HepG2 (cell line): ENCODE measurements around the gene EGFLAM. TPM values are rescaled to one million over a fixed set of nuclear protein-coding genes. Genes with fewer than 3 reads are reported as not detected.

ENCODE experiments used
- ATAC-seq: fragments of 200-7000 bp; cut with Tn5 transposase; 3 replicates; pipeline ENCODE4 v1.9.1; 2020; ENCODE audit warnings: mild to moderate bottlenecking, moderate library complexity
- BruUV-seq: library from RNA; stranded (reverse); fragments of 400-500 nt; replicated peaks from 2 replicates; lab custom pipeline; 2021; lab: Mats Ljungman, UMichigan
- CTCF ChIA-PET: fragments of 300-600 bp; formaldehyde crosslinking; extraction: SDS; loops from one replicate; lab custom pipeline; 2021; ENCODE audit warnings: low total read pairs, inconsistent platforms, low intra/inter-chr PET ratio; lab: Yijun Ruan, JAX
- POLR2A ChIA-PET: fragments of 350-600 bp; sonication (Branson Sonifier 250); formaldehyde crosslinking; loops from one replicate; lab custom pipeline; 2020; ENCODE audit warnings: antibody characterized with exemption, inconsistent platforms; lab: Yijun Ruan, JAX
- DNase-seq: peaks from one replicate; pipeline ENCODE4 v3.0.0-alpha.2; 2015; ENCODE audit warnings: low spot score
- FAIRE-seq: peaks from 3 replicates; lab custom pipeline; 2011; peaks lifted over from hg19 to GRCh38; lab: Jason Lieb, UNC
- H2AFZ ChIP-seq: one replicate; pipeline ENCODE4 v1.6.1; 2011; ENCODE audit warnings: low read length, inconsistent platforms
- H3K27ac ChIP-seq: fragments of 300-600 bp; 3 replicates; pipeline ENCODE4 v1.8.0; 2011; ENCODE audit warnings: mixed run types, mild to moderate bottlenecking, mixed read lengths, low read length, inconsistent platforms; ENCODE audit not compliant: insufficient read depth; ENCODE audit errors: extremely low read length
- H3K27me3 ChIP-seq, 2 experiments: fragments of 200-600 bp in 1 of 2; 2 replicates in 1 of 2; 3 replicates in 1 of 2; pipeline versions ENCODE4 v1.6.0 to v1.8.0; 2011; ENCODE audit warnings: low read length in 2 of 2, mild to moderate bottlenecking in 2 of 2, moderate library complexity in 2 of 2, inconsistent platforms in 1 of 2; ENCODE audit not compliant: insufficient read depth in 2 of 2, control insufficient read depth in 1 of 2
- H3K36me3 ChIP-seq, 2 experiments: fragments of 200-600 bp in 1 of 2; replicated peaks in 1 of 2; 2 replicates in 1 of 2; 3 replicates in 1 of 2; pipeline versions ENCODE4 v1.5.1 to v1.8.0; 2011; ENCODE audit warnings: low read length in 2 of 2, inconsistent platforms in 1 of 2; ENCODE audit not compliant: insufficient read depth in 2 of 2, control insufficient read depth in 1 of 2
- H3K4me1 ChIP-seq: 2 replicates; pipeline ENCODE4 v1.5.1; 2012; ENCODE audit warnings: low read length, inconsistent platforms; ENCODE audit not compliant: insufficient read depth
- H3K4me2 ChIP-seq: 2 replicates; pipeline ENCODE4 v1.6.0; 2011; ENCODE audit warnings: low read depth, low read length, inconsistent platforms
- H3K4me3 ChIP-seq, 3 experiments: fragments of 200-600 bp in 1 of 3; sonication (generic), shearing (Covaris generic) in 1 of 3; replicated peaks in 1 of 3; 2 replicates each; pipeline ENCODE4 v1.5.1; 2011 to 2016; ENCODE audit warnings: low read length in 3 of 3, inconsistent platforms in 2 of 3, low read depth in 2 of 3, mild to moderate bottlenecking in 2 of 3, control low read depth in 1 of 3, mixed read lengths in 1 of 3; ENCODE audit not compliant: insufficient read depth in 1 of 3
- H3K79me2 ChIP-seq: one replicate; pipeline ENCODE4 v1.6.1; 2011; ENCODE audit warnings: low read length, inconsistent platforms; ENCODE audit not compliant: insufficient read depth
- H3K9ac ChIP-seq: 2 replicates; pipeline ENCODE4 v1.6.0; 2011; ENCODE audit warnings: mild to moderate bottlenecking, low read depth, low read length, inconsistent platforms; ENCODE audit not compliant: insufficient read depth
- H3K9me3 ChIP-seq: 2 replicates; pipeline ENCODE4 v1.5.1; 2012; ENCODE audit warnings: mild to moderate bottlenecking, low read length
- H4K20me1 ChIP-seq: 2 replicates; pipeline ENCODE4 v1.6.0; 2011; ENCODE audit warnings: inconsistent platforms, mild to moderate bottlenecking, low read length, moderate library complexity; ENCODE audit not compliant: insufficient read depth
- ERF ChIP-seq: IDR thresholded peaks from 2 replicates; pipeline ENCODE4 v1.6.1; 2018; ENCODE audit warnings: missing biosample characterization, missing genetic modification reagents
- ISL2 ChIP-seq: sonication (generic); formaldehyde crosslinking; IDR thresholded peaks from 2 replicates; pipeline ENCODE4 v1.5.0; 2020; ENCODE audit warnings: missing genetic modification reagents
- KAT8 ChIP-seq: IDR thresholded peaks from 2 replicates; pipeline ENCODE4 v1.6.1; 2016; ENCODE audit warnings: missing genetic modification reagents, missing compliant biosample characterization
- KDM2A ChIP-seq: sonication (generic); formaldehyde crosslinking; IDR thresholded peaks from 2 replicates; pipeline ENCODE4 v1.4.0; 2020; ENCODE audit warnings: low read depth, missing genetic modification reagents, borderline replicate concordance
- MEF2D ChIP-seq: sonication (generic); formaldehyde crosslinking; IDR thresholded peaks from 2 replicates; pipeline ENCODE4 v1.5.1; 2020; ENCODE audit warnings: mild to moderate bottlenecking, missing genetic modification reagents
- MXI1 ChIP-seq: IDR thresholded peaks from 3 replicates; pipeline ENCODE4 v1.6.1; 2012; ENCODE audit warnings: low read depth, low read length, inconsistent platforms, borderline replicate concordance
- NFIB ChIP-seq: sonication (generic); formaldehyde crosslinking; IDR thresholded peaks from 2 replicates; pipeline ENCODE4 v1.9.0; 2021; ENCODE audit warnings: missing genetic modification reagents, mild to moderate bottlenecking, borderline replicate concordance
- RAD21 ChIP-seq: fragments of 450-650 bp; formaldehyde crosslinking; IDR thresholded peaks from 2 replicates; pipeline ENCODE4 v1.5.0; 2020; ENCODE audit warnings: mild to moderate bottlenecking
- SAP130 ChIP-seq: IDR thresholded peaks from 2 replicates; pipeline ENCODE4 v1.6.1; 2016; ENCODE audit warnings: low read depth
- SPEN ChIP-seq: sonication (generic); formaldehyde crosslinking; IDR thresholded peaks from 2 replicates; pipeline ENCODE4 v1.5.1; 2020; ENCODE audit warnings: low read depth, mild to moderate bottlenecking, missing genetic modification reagents
- ZMYM4 ChIP-seq: sonication (generic); formaldehyde crosslinking; IDR thresholded peaks from 2 replicates; pipeline ENCODE4 v1.8.1; 2023; ENCODE audit warnings: mild to moderate bottlenecking, missing genetic modification reagents
- ZNF274 ChIP-seq: sonication (generic); formaldehyde crosslinking; IDR thresholded peaks from 2 replicates; pipeline ENCODE4 v1.5.1; 2020; ENCODE audit warnings: mild to moderate bottlenecking, missing genetic modification reagents
- ZNF331 ChIP-seq: sonication (generic); formaldehyde crosslinking; IDR thresholded peaks from 2 replicates; pipeline ENCODE4 v1.4.0; 2020; ENCODE audit warnings: missing genetic modification reagents
- WGBS: methylation state at CpG from one replicate; pipeline ENCODE4 v1.1.6; 2017; ENCODE audit warnings: low lambda C conversion rate; 5-methylcytosine and 5-hydroxymethylcytosine counted together
- in situ Hi-C: cut with HindIII; loops from 2 replicates; pipeline ENCODE4 v1.10.0; 2017; ENCODE audit warnings: low pct_unique_long_range_greater_than_20kb; ENCODE audit not compliant: extremely low pct_ligation_motif_present
- intact Hi-C: fragments of 100-400 bp; cut with micrococcal nuclease; formaldehyde crosslinking; loops from one replicate; pipeline ENCODE4 v1.10.0; 2022; ENCODE audit not compliant: unreplicated experiment
- polyA plus RNA-seq, 8 experiments: library from polyadenylated mRNA; depleted of rRNA in 3 of 8; stranded (reverse) in 7 of 8; unstranded in 1 of 8; fragments of >200 nt; fragmentation: Illumina TruSeq in 4 of 8; extraction: Trizol in 4 of 8; gene quantifications; 2 replicates each; pipeline versions ENCODE4 v1.2.1 to v1.2.3, GENCODE V29; 2011 to 2016; ENCODE audit warnings: low read depth in 4 of 8, missing spikeins in 1 of 8, mixed read lengths in 1 of 8; ENCODE audit not compliant: insufficient read depth in 1 of 8
- total RNA-seq, 5 experiments: library from RNA; depleted of rRNA; stranded (reverse); fragments of >200 nt; fragmentation: Illumina TruSeq; extraction: Trizol; gene quantifications; 2 replicates each; pipeline ENCODE4 v1.2.3, GENCODE V29; 2016; ENCODE audit warnings: low read depth in 1 of 5
- TF ChIP-seq, protein P1 (sequence below): sonication (generic); formaldehyde crosslinking; IDR thresholded peaks from 2 replicates; pipeline ENCODE4 v1.4.0; 2020; ENCODE audit warnings: mild to moderate bottlenecking, missing genetic modification reagents
- TF ChIP-seq, protein P2 (sequence below): IDR thresholded peaks from 2 replicates; pipeline ENCODE4 v1.6.1; 2012; ENCODE audit warnings: low read length, improper control_type of control experiment
- TF ChIP-seq, protein P3 (sequence below): IDR thresholded peaks from 2 replicates; pipeline ENCODE4 v1.6.1; 2016; ENCODE audit warnings: missing genetic modification reagents, missing compliant biosample characterization

Gene EGFLAM
- total and polyA plus RNA-seq, 2 of the 13 experiments (the other 11 are each of a cell fraction or from before 2014, with no cell fraction given) = not detected

DNA sequence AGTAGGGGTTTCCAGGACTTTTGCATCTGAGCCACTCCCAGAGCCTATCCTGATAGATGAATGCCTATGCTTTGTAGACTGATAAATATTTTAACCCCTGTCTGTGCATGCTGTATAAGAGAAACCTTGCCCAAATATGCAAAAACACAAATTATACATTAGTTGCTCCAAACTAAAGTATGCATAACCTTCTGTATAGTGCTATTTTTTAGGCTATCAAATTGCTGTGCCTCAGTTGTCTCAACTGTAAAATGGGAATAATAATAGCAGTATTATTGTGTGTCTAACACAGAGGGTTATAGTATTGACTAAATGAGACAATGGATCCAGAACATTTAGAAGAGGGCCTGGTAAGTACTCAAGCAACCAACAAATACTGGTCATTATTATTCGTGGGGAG, 180.4 kb downstream of the EGFLAM start (continued):
- TF ChIP-seq, protein P1, sequence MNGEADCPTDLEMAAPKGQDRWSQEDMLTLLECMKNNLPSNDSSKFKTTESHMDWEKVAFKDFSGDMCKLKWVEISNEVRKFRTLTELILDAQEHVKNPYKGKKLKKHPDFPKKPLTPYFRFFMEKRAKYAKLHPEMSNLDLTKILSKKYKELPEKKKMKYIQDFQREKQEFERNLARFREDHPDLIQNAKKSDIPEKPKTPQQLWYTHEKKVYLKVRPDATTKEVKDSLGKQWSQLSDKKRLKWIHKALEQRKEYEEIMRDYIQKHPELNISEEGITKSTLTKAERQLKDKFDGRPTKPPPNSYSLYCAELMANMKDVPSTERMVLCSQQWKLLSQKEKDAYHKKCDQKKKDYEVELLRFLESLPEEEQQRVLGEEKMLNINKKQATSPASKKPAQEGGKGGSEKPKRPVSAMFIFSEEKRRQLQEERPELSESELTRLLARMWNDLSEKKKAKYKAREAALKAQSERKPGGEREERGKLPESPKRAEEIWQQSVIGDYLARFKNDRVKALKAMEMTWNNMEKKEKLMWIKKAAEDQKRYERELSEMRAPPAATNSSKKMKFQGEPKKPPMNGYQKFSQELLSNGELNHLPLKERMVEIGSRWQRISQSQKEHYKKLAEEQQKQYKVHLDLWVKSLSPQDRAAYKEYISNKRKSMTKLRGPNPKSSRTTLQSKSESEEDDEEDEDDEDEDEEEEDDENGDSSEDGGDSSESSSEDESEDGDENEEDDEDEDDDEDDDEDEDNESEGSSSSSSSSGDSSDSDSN = no peak
- TF ChIP-seq, protein P2, sequence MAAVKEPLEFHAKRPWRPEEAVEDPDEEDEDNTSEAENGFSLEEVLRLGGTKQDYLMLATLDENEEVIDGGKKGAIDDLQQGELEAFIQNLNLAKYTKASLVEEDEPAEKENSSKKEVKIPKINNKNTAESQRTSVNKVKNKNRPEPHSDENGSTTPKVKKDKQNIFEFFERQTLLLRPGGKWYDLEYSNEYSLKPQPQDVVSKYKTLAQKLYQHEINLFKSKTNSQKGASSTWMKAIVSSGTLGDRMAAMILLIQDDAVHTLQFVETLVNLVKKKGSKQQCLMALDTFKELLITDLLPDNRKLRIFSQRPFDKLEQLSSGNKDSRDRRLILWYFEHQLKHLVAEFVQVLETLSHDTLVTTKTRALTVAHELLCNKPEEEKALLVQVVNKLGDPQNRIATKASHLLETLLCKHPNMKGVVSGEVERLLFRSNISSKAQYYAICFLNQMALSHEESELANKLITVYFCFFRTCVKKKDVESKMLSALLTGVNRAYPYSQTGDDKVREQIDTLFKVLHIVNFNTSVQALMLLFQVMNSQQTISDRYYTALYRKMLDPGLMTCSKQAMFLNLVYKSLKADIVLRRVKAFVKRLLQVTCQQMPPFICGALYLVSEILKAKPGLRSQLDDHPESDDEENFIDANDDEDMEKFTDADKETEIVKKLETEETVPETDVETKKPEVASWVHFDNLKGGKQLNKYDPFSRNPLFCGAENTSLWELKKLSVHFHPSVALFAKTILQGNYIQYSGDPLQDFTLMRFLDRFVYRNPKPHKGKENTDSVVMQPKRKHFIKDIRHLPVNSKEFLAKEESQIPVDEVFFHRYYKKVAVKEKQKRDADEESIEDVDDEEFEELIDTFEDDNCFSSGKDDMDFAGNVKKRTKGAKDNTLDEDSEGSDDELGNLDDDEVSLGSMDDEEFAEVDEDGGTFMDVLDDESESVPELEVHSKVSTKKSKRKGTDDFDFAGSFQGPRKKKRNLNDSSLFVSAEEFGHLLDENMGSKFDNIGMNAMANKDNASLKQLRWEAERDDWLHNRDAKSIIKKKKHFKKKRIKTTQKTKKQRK = no peak

DNA sequence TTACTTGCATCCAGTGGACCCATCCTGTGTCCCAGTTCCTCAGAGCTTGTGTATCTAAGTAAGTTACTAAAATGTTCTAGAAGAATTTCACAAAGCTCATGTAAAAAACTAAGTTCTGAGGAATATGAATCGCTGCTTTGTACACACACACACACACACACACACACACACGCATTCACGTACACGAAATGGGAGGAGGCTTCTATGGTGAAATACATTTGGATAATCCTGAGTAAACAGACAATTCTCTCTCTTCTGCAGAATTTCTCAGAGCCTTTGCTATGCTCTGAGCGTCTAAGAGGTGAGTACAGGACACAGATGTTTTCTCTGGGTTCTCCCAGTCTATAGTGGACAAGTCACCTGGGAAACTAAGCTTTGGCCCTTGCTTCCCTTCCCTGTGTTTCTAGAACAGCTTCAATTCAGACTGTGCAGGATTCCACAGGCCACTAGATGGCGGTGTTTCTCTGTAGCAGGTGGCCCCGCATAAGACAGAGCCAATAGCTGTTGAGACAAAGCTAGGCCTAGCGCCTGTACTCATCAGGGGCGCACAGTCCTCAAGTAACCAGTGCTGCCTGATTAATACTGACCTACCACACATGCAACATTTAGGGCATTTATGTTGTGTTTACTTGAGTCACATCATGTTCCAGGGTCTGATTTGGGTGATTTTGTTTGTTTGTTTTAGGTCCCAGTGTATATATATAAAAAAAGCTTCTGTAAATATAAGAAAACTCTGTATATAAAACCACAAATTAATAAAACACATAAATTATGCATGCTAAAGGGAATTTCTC, 183.3 kb downstream of the EGFLAM start:
- CTCF ChIA-PET = interaction anchor here (0.9 to 3.3 kb wide), 6 partner anchors 23 to 368 kb away, joined by 3 to 33 read pairs (median 8); no protein-coding TSS in a partner anchor
- no TSS peak for BruUV-seq
- Histone ChIP-seq H2AFZ (no peak overlapping the region), H3K27ac (no peak overlapping the region), H3K4me2 (no peak overlapping the region), H3K36me3 (no peaks in the 10 kb centered on the region), H3K79me2 (no peaks in the 10 kb centered on the region), H3K4me3 (no peak overlapping the region), H3K4me1 (no peaks in the 10 kb centered on the region), H3K9ac (no peak overlapping the region), H4K20me1 (no peaks in the 10 kb centered on the region), H3K27me3 (peaks cover 1 to 7% of the 10 kb centered on the region in 2 experiments; a peak in 2 of 5 replicates), H3K9me3 (no peaks in the 10 kb centered on the region)
- POLR2A ChIA-PET = interaction anchor here (0.9 to 1.0 kb wide), 2 partner anchors 114 to 368 kb away, joined by 5 read pairs; no protein-coding TSS in a partner anchor
- FAIRE-seq = peak; percentile 94
- peak; percentile 99 for ATAC-seq
- intact Hi-C loops = loop anchor here (1.0 to 5.0 kb wide), 7 partner anchors 36 to 481 kb away; no protein-coding TSS in a partner anchor
- in situ Hi-C loops = loop anchor here (10.0 kb wide), 1 partner anchor 113 kb away; the partner anchor contains the start of gene LIFR
- peak; percentile 87 for DNase-seq
- WGBS = 5% methylated on average over 8 of the region's 9 CpGs
- TF ChIP-seq SAP130 = peak; percentile 20; the same call in 1 of the 2 replicates
- TF ChIP-seq ISL2 (CRISPR knock-in tag) = peak; percentile 18; the same call in 1 of the 2 replicates
- TF ChIP-seq RAD21 (CRISPR knock-in tag) = peak; percentile 95
- TF ChIP-seq ZNF274 (CRISPR knock-in tag) = no peak
- TF ChIP-seq ERF (CRISPR knock-in tag) = peak; percentile 55; the same call in 1 of the 2 replicates
- peak; percentile 38; the same call in 1 of the 3 replicates for TF ChIP-seq MXI1
- peak; percentile 54; the same call in 1 of the 2 replicates for TF ChIP-seq ZNF331 (CRISPR knock-in tag)
- TF ChIP-seq SPEN = peak; percentile 53
- TF ChIP-seq, protein P3, sequence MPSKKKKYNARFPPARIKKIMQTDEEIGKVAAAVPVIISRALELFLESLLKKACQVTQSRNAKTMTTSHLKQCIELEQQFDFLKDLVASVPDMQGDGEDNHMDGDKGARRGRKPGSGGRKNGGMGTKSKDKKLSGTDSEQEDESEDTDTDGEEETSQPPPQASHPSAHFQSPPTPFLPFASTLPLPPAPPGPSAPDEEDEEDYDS (CRISPR knock-in tag) = peak; percentile 61; the same call in 1 of the 2 replicates
- no peak for TF ChIP-seq NFIB (CRISPR knock-in tag)
- TF ChIP-seq KAT8 = 0 out of 2 replicates have a peak, but pooled peaks have one; percentile 47
- peak; percentile 57 for TF ChIP-seq ZMYM4 (CRISPR knock-in tag)
- TF ChIP-seq KDM2A (CRISPR knock-in tag) = peak; percentile 61; the same call in 1 of the 2 replicates
- TF ChIP-seq MEF2D = 0 out of 2 replicates have a peak, but pooled peaks have one; percentile 28
